Prostate gland (tissue), 2 donors: ENCODE results near the gene CAPN15. TPM values are rescaled to one million over a fixed set of nuclear protein-coding genes. Genes with fewer than 3 reads are reported as not detected.
A peak's percentile ranks its signal among the peaks of the same experiment; 100 is the strongest.

Source experiments
- DNase-seq: peaks from one replicate; pipeline ENCODE4 v3.0.0-alpha.2; 2019; ENCODE audit warnings: low spot score
- H3K27ac ChIP-seq, 2 donors: fragments of 200-600 bp; sonication (generic); 2 replicates each; pipeline ENCODE4 v1.5.1; 2017 to 2019
- H3K27me3 ChIP-seq: fragments of 200-600 bp; sonication (generic); replicated peaks from 2 replicates; pipeline ENCODE4 v1.5.1; 2019; ENCODE audit not compliant: insufficient read depth
- H3K36me3 ChIP-seq, 2 donors: fragments of 200-600 bp; sonication (generic); 1 replicate in 1 of 2; 2 replicates in 1 of 2; pipeline versions ENCODE4 v1.5.1 to v1.8.1; 2017 to 2019
- H3K4me1 ChIP-seq: fragments of 200-600 bp; sonication (generic); replicated peaks from 2 replicates; pipeline ENCODE4 v1.5.1; 2019
- H3K4me3 ChIP-seq, 2 donors: fragments of 200-600 bp; sonication (generic); 2 replicates each; pipeline ENCODE4 v1.5.1; 2017 to 2019
- H3K9me3 ChIP-seq: fragments of 200-600 bp; sonication (generic); 2 replicates; pipeline ENCODE4 v1.5.1; 2017
- CTCF ChIP-seq, 4 experiments: fragments of 200-600 bp in 2 of 4; fragments of 450-650 bp in 2 of 4; sonication (generic) in 2 of 4; IDR thresholded peaks; 1 replicate in 3 of 4; 2 replicates in 1 of 4; pipeline ENCODE4 v1.5.1; 2016 to 2019; ENCODE audit warnings: antibody characterized with exemption in 4 of 4, mild to moderate bottlenecking in 2 of 4, moderate library complexity in 2 of 4
- POLR2A ChIP-seq: fragments of 450-650 bp; IDR thresholded peaks from one replicate; pipeline ENCODE4 v1.6.1; 2016; ENCODE audit warnings: antibody characterized with exemption, mild to moderate bottlenecking
- POLR2AphosphoS5 ChIP-seq: sonication (generic); formaldehyde crosslinking; IDR thresholded peaks from one replicate; pipeline ENCODE4 v1.6.1; 2017; ENCODE audit warnings: antibody characterized with exemption
- WGBS: methylation state at CpG from one replicate; pipeline ENCODE4 v1.1.5; 2018; 5-methylcytosine and 5-hydroxymethylcytosine counted together
- intact Hi-C: fragments of 100-400 bp; cut with DNase I; formaldehyde crosslinking; loops from one replicate; pipeline ENCODE4 v1.14.2; 2022
- total RNA-seq, 2 donors: library from RNA; depleted of rRNA; stranded (reverse); fragments of >200 nt; gene quantifications; one replicate each; pipeline ENCODE4 v1.1.0, GENCODE V29; 2016

CAPN15 gene
- total RNA-seq, 2 donors from 2014 or later: 59.7 to 80.7 TPM

GRCh38 chr16:507996-508395, 19.5 kb upstream of the CAPN15 start:
- DNase-seq: no peak
- H3K4me1 ChIP-seq: no peaks in the 10 kb centered on the region
- WGBS: 79% methylated on average over 6 of the region's 6 CpGs
- H3K36me3 ChIP-seq: no peaks in the 10 kb centered on the region
- no peaks in the 10 kb centered on the region for H3K27me3 ChIP-seq
- no peaks in the 10 kb centered on the region for H3K9me3 ChIP-seq
- intact Hi-C loops: no loop called here
- no peak overlapping the region for H3K27ac ChIP-seq
- no peak for TF ChIP-seq POLR2A
- H3K4me3 ChIP-seq: no peak overlapping the region

- H3K4me1 ChIP-seq: no peaks in the 10 kb centered on the region
- H3K4me3 ChIP-seq: no peak overlapping the region
- DNase-seq: no peak
- H3K36me3 ChIP-seq: no peaks in the 10 kb centered on the region
- no peaks in the 10 kb centered on the region for H3K27me3 ChIP-seq
- TF ChIP-seq POLR2A (no peak), CTCF (IDR thresholded peaks at IDR 0.05) (no peak), POLR2AphosphoS5 (peak; percentile 22)
- H3K27ac ChIP-seq: peak overlapping the region in 1 of 2 donors; percentile 58
- H3K9me3 ChIP-seq: no peaks in the 10 kb centered on the region
- WGBS: 77% methylated on average over 18 of the region's 18 CpGs
- intact Hi-C loops: no loop called here
Measured at GRCh38 chr16:508884-509736, 18.4 kb upstream of the CAPN15 start.

GRCh38 chr16:510066-510825, 17.3 kb upstream of the CAPN15 start:
- no peak overlapping the region for H3K4me3 ChIP-seq

GRCh38 chr16:512802-513201, 14.7 kb upstream of the CAPN15 start:
- no peak for DNase-seq
- Histone ChIP-seq H3K27ac (no peak overlapping the region), H3K4me3 (no peak overlapping the region), H3K4me1 (no peaks in the 10 kb centered on the region), H3K9me3 (no peaks in the 10 kb centered on the region), H3K27me3 (no peaks in the 10 kb centered on the region), H3K36me3 (no peaks in the 10 kb centered on the region)
- WGBS: 96% methylated on average over 6 of the region's 6 CpGs
- TF ChIP-seq POLR2AphosphoS5 (no peak), POLR2A (no peak), CTCF (IDR thresholded peaks at IDR 0.05) (no peak)
- intact Hi-C loops: no loop called here

More at GRCh38 chr16:510066-510825, 17.3 kb upstream of the CAPN15 start:
- no peaks in the 10 kb centered on the region for H3K27me3 ChIP-seq
- WGBS: 92% methylated on average over 35 of the region's 35 CpGs
- no peaks in the 10 kb centered on the region for H3K4me1 ChIP-seq
- DNase-seq: no peak
- H3K36me3 ChIP-seq: no peaks in the 10 kb centered on the region
- intact Hi-C loops: no loop called here
- TF ChIP-seq POLR2AphosphoS5 (no peak), POLR2A (no peak), CTCF (IDR thresholded peaks at IDR 0.05) (no peak)
- H3K9me3 ChIP-seq: no peaks in the 10 kb centered on the region
- no peak overlapping the region for H3K27ac ChIP-seq

- Histone ChIP-seq H3K36me3 (no peaks in the 10 kb centered on the region), H3K4me3 (no peak overlapping the region), H3K27ac (no peak overlapping the region), H3K27me3 (no peaks in the 10 kb centered on the region), H3K4me1 (no peaks in the 10 kb centered on the region), H3K9me3 (no peaks in the 10 kb centered on the region)
- DNase-seq: no peak
- intact Hi-C loops: no loop called here
- no peak for TF ChIP-seq POLR2A
- TF ChIP-seq POLR2AphosphoS5: no peak
- TF ChIP-seq CTCF (IDR thresholded peaks at IDR 0.05): no peak
- WGBS: 92% methylated on average over 10 of the region's 10 CpGs
Measured at GRCh38 chr16:513950-514349, 13.6 kb upstream of the CAPN15 start.
